ENCODE measurements around the gene GNPTG. TPM values are rescaled to one million over a fixed set of nuclear protein-coding genes. Genes with fewer than 3 reads are reported as not detected.

GNPTG gene
- polyA plus RNA-seq, 4 donors, result 54.1 to 76.1 (median 56.8) TPM

- DNase-seq (ENCODE audit: low read depth in 4 of 4, low spot score in 3 of 4), result no peak
Observed at GRCh38 chr16:1345651-1346421, 5.9 kb upstream of the GNPTG start.

- DNase-seq (ENCODE audit: low read depth in 4 of 4, low spot score in 3 of 4), result no peak
Observed at GRCh38 chr16:1346422-1347285, 5.1 kb upstream of the GNPTG start.

GRCh38 chr16:1347286-1347855, 4.4 kb upstream of the GNPTG start:
- no peak for DNase-seq (ENCODE audit: low read depth in 4 of 4, low spot score in 3 of 4)

GRCh38 chr16:1347962-1348361, 3.8 kb upstream of the GNPTG start:
- no peak for DNase-seq (ENCODE audit: low read depth in 4 of 4, low spot score in 3 of 4)

- DNase-seq (ENCODE audit: low read depth in 4 of 4, low spot score in 3 of 4), result no peak
Observed at GRCh38 chr16:1348441-1348840, 3.3 kb upstream of the GNPTG start.

GRCh38 chr16:1348926-1349325, 2.8 kb upstream of the GNPTG start:
- DNase-seq (ENCODE audit: low read depth in 4 of 4, low spot score in 3 of 4), result no peak

- DNase-seq (ENCODE audit: low read depth in 4 of 4, low spot score in 3 of 4), result no peak
Observed at GRCh38 chr16:1349351-1349750, 2.4 kb upstream of the GNPTG start.

GRCh38 chr16:1349951-1350350, 1.8 kb upstream of the GNPTG start:
- DNase-seq (ENCODE audit: low read depth in 4 of 4, low spot score in 3 of 4), result no peak

GRCh38 chr16:1350691-1351090, 1.0 kb upstream of the GNPTG start:
- DNase-seq (ENCODE audit: low read depth in 4 of 4, low spot score in 3 of 4), result no peak

GRCh38 chr16:1351215-1351581, 533 bp upstream of the GNPTG start:
- no peak for DNase-seq (ENCODE audit: low read depth in 4 of 4, low spot score in 3 of 4)

GRCh38 chr16:1354815-1355540, 3.2 kb downstream of the GNPTG start:
- no peak for DNase-seq (ENCODE audit: low read depth in 4 of 4, low spot score in 3 of 4)

GRCh38 chr16:1355591-1355990, 3.9 kb downstream of the GNPTG start:
- DNase-seq (ENCODE audit: low read depth in 4 of 4, low spot score in 3 of 4), result no peak

- DNase-seq (ENCODE audit: low read depth in 4 of 4, low spot score in 3 of 4), result no peak
Observed at GRCh38 chr16:1356061-1356900, 4.5 kb downstream of the GNPTG start.

GRCh38 chr16:1357906-1358566, 6.3 kb downstream of the GNPTG start:
- no peak for DNase-seq (ENCODE audit: low read depth in 4 of 4, low spot score in 3 of 4)

GRCh38 chr16:1361685-1362360, 10.1 kb downstream of the GNPTG start:
- no peak for DNase-seq (ENCODE audit: low read depth in 4 of 4, low spot score in 3 of 4)

GRCh38 chr16:1362807-1363206, 11.1 kb downstream of the GNPTG start:
- no peak for DNase-seq (ENCODE audit: low read depth in 4 of 4, low spot score in 3 of 4)

- no peak for DNase-seq (ENCODE audit: low read depth in 4 of 4, low spot score in 3 of 4)
Observed at GRCh38 chr16:1363501-1364041, 11.8 kb downstream of the GNPTG start.

GRCh38 chr16:1364510-1364909, 12.8 kb downstream of the GNPTG start:
- DNase-seq (ENCODE audit: low read depth in 4 of 4, low spot score in 3 of 4), result no peak

All from left renal pelvis (tissue), 4 donors.